ENCODE measurements around the gene NUP205. TPM values are rescaled to one million over a fixed set of nuclear protein-coding genes. Genes with fewer than 3 reads are reported as not detected.

NUP205 gene
- total RNA-seq, 4 donors from 2014 or later, result 21.0 to 65.9 (median 47.6) TPM

DNA sequence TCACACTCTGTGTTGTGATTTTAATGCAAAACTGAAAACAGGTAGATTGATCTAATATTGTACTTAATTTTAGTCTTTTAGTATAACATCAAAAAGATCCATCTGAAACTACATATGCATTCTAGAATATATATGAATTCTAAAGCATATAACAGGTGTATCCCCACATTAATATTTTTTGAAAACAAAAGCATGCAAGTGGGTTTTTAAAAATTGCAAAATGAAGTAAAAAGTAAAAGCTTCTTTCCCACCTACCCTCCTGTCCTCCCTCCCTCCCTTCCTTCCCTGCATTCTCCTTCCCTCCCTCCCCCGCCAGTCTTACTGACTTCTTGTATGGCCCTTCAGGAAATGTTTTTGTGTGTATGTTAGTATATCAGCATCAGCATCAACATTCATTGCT is 90.0 kb downstream of the NUP205 start:
- no peak overlapping the region for H3K4me3 ChIP-seq
- intact Hi-C loops (cut with DNase I; ENCODE audit: low total_unique reads), result no loop called here
- no peaks in the 10 kb centered on the region for H3K36me3 ChIP-seq
- DNase-seq, result no peak
- H3K4me1 ChIP-seq, result no peaks in the 10 kb centered on the region
- H3K27ac ChIP-seq, result no peak overlapping the region
- no peaks in the 10 kb centered on the region for H3K9me3 ChIP-seq
- no peaks in the 10 kb centered on the region for H3K27me3 ChIP-seq
- TF ChIP-seq, protein P1, sequence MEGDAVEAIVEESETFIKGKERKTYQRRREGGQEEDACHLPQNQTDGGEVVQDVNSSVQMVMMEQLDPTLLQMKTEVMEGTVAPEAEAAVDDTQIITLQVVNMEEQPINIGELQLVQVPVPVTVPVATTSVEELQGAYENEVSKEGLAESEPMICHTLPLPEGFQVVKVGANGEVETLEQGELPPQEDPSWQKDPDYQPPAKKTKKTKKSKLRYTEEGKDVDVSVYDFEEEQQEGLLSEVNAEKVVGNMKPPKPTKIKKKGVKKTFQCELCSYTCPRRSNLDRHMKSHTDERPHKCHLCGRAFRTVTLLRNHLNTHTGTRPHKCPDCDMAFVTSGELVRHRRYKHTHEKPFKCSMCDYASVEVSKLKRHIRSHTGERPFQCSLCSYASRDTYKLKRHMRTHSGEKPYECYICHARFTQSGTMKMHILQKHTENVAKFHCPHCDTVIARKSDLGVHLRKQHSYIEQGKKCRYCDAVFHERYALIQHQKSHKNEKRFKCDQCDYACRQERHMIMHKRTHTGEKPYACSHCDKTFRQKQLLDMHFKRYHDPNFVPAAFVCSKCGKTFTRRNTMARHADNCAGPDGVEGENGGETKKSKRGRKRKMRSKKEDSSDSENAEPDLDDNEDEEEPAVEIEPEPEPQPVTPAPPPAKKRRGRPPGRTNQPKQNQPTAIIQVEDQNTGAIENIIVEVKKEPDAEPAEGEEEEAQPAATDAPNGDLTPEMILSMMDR (IDR thresholded peaks at IDR 0.05), result no peak
- no peak for TF ChIP-seq POLR2A (IDR thresholded peaks at IDR 0.05)

DNA sequence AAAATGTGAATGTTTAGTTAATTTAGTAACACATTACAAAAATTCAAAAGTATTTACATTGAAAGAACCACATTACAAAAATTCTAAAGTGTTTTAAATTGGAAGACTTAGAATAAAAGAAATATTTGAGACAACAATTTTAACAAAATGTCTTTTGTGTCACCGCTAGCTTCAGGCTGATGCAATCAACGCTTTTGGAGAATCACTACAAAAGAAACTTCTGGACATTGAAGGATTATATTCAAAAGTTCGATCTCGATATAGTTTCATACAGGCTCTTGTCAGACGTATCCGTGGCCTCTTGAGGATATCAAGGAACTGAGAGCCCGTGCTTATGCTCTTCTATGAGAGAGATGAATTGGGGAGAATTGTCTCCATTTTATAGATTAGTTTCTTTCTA is 90.5 kb downstream of the NUP205 start:
- Histone ChIP-seq H3K4me1 (no peaks in the 10 kb centered on the region), H3K4me3 (no peak overlapping the region), H3K27me3 (no peaks in the 10 kb centered on the region), H3K27ac (no peak overlapping the region), H3K9me3 (no peaks in the 10 kb centered on the region), H3K36me3 (no peaks in the 10 kb centered on the region)
- intact Hi-C loops (cut with DNase I; ENCODE audit: low total_unique reads), result no loop called here
- TF ChIP-seq POLR2A (IDR thresholded peaks at IDR 0.05), result no peak
- TF ChIP-seq, protein P1 (IDR thresholded peaks at IDR 0.05), result no peak
- no peak for DNase-seq

DNA sequence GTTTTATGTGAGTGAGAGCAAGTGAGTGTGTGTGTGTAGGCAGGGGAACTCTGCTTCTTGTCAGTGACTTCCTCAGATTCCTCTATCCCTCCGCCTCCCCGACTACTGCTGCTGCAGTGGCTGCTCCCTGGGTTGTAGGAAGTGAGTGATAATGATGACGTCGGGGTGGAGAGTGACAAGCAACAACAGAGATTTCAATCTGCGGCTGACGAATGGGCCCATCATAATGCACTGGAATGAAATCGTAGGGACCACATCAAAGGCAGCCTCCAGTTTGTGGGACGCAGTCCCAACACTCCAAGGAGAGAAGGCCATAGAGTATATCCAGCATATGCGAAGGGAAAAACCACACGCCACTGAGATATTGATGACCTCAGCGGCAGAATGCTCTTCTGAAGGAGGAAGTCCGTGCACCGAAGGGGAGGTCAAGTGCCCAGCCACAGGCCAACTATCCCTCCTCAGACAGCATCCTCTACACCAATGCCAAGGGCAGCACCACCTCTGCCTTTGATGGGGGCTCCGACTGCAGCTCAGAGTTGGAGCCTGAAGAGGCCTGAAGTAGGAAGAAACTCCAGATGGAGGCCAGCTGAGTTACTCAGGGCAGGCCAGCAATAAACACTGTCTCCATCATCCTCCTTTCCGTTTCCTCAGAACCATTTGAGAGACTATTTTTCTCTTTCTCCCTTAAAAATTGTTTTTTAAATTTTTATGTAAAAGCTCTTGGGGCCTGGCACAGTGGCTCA is 93.3 kb downstream of the NUP205 start:
- Histone ChIP-seq H3K9me3 (no peaks in the 10 kb centered on the region), H3K36me3 (no peaks in the 10 kb centered on the region), H3K27me3 (no peaks in the 10 kb centered on the region), H3K4me3 (no peak overlapping the region), H3K4me1 (no peaks in the 10 kb centered on the region), H3K27ac (no peak overlapping the region)
- TF ChIP-seq, protein P1 (IDR thresholded peaks at IDR 0.05), result no peak
- no peak for TF ChIP-seq POLR2A (IDR thresholded peaks at IDR 0.05)
- intact Hi-C loops (cut with DNase I; ENCODE audit: low total_unique reads), result no loop called here
- no peak for DNase-seq

DNA sequence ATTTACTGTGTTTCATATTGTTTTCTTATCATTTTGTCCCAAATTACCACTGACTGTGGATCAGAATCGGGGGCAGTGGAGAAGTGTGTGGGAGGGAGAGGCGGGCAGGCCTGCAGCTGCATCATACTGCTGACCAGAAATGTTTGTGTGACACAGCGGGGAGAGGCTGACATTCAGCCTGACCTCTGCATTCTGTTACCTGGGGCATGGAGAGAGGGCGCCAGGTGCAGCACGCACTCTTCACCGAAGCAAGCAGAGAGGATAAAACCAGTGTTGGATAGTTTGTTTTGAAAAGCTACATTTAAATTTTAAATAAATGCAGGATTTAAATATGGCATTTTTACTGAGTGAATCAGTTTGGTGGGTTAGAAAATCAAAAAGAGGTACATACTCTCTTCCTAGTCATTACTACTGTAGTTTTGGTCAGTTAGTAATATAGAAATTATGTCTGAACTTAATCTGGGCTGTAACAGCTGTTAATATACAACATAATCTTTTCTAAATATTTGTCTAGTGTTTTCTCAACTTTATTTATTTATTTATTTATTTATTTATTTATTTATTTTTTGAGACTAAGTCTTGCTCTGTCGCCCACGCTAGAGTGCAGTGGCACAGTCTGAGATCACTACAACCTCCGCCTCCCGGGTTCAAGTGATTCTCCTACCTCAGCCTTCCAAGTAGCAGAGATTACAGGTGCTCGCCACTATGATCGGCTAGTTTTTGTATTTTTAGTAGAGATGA is 95.8 kb downstream of the NUP205 start:
- H3K27me3 ChIP-seq, result no peaks in the 10 kb centered on the region
- intact Hi-C loops (cut with DNase I; ENCODE audit: low total_unique reads), result no loop called here

More for the DNA sequence above, 95.8 kb downstream of the NUP205 start:
- H3K9me3 ChIP-seq, result no peaks in the 10 kb centered on the region
- no peaks in the 10 kb centered on the region for H3K36me3 ChIP-seq
- H3K4me3 ChIP-seq, result no peak overlapping the region
- no peak for TF ChIP-seq POLR2A (IDR thresholded peaks at IDR 0.05)
- TF ChIP-seq, protein P1 (IDR thresholded peaks at IDR 0.05), result no peak
- no peak overlapping the region for H3K27ac ChIP-seq
- H3K4me1 ChIP-seq, result no peaks in the 10 kb centered on the region
- DNase-seq, result no peak

Measured in uterus (tissue), 4 donors.